Mucosa of descending colon (tissue), 3 donors: ENCODE measurements around the gene KIF26A. TPM values are rescaled to one million over a fixed set of nuclear protein-coding genes. Genes with fewer than 3 reads are reported as not detected.

Source experiments
- ATAC-seq: fragments of 200-7000 bp; cut with Tn5 transposase; one replicate; pipeline ENCODE4 v1.9.1; 2020; ENCODE audit warnings: mild to moderate bottlenecking, moderate library complexity
- DNase-seq, 3 donors: peaks; one replicate each; pipeline ENCODE4 v3.0.0-alpha.2; 2020
- H3K36me3 ChIP-seq: fragments of 200-600 bp; one replicate; pipeline ENCODE4 v1.8.0; 2021; ENCODE audit warnings: low read depth, mild to moderate bottlenecking
- H3K4me1 ChIP-seq: fragments of 200-600 bp; one replicate; pipeline ENCODE4 v1.8.0; 2021; ENCODE audit warnings: low read depth, mild to moderate bottlenecking
- H3K4me3 ChIP-seq: fragments of 200-600 bp; one replicate; pipeline ENCODE4 v1.8.0; 2021; ENCODE audit warnings: mild to moderate bottlenecking
- H3K9me3 ChIP-seq: fragments of 200-600 bp; one replicate; pipeline ENCODE4 v1.8.0; 2021; ENCODE audit warnings: mild to moderate bottlenecking
- intact Hi-C, 2 donors: fragments of 100-400 bp; cut with DNase I in 1 of 2; cut with micrococcal nuclease in 1 of 2; formaldehyde crosslinking; loops; one replicate each; pipeline versions ENCODE4 v1.11.0 to v1.11.1; 2022; cut with DNase I, micrococcal nuclease
- total RNA-seq, 3 donors: library from RNA; stranded (reverse); fragmentation: NEBNext Ultra II Directional in 2 of 3; extraction: Animal tissue kit (Norgen Biotek cat#: 25700) in 2 of 3; gene quantifications; one replicate each; pipeline versions ENCODE4 v1.2.1 to v1.2.4, GENCODE V29; 2021 to 2023
- TF ChIP-seq, protein P1 (sequence below): fragments of 200-600 bp; IDR thresholded peaks from one replicate; pipeline ENCODE4 v1.8.0; 2022; ENCODE audit warnings: antibody characterized with exemption, mild to moderate bottlenecking
- donor health status: DM: no; HTN: no; CAD: no; lungs with moderate emphysema.
- donor health status: DM: no; HTN: no; CAD: no.
- donor health status: DM: no; HTN: yes; CAD: no.

KIF26A gene
- total RNA-seq, 3 donors from 2014 or later, result 3.8 to 7.7 (median 6.5) TPM

DNA sequence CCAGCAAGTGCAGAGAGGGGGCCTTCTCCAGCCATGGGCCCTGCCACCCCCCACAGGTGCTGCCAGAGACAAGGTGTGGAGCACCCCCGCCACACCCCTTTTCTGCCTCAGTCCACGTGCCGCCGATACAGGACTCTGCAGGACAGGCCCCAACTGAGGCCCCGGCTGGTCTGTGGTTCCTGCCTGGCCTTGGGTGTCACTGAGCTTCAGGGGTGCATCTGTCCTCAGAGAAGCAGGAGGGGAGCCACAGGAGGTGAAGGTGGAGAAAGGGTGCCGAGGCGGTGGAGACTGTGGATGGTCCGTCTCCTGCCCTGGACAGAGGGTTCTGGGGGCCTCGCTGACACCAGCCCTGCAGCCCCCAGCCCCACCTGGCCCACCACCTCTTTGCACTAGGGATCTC lies 63.1 kb downstream of the KIF26A start:
- Histone ChIP-seq H3K4me1 (no peaks in the 10 kb centered on the region), H3K9me3 (no peaks in the 10 kb centered on the region), H3K36me3 (no peaks in the 10 kb centered on the region), H3K4me3 (no peak overlapping the region)
- DNase-seq (no peak), ATAC-seq (no peak)
- TF ChIP-seq, protein P1, sequence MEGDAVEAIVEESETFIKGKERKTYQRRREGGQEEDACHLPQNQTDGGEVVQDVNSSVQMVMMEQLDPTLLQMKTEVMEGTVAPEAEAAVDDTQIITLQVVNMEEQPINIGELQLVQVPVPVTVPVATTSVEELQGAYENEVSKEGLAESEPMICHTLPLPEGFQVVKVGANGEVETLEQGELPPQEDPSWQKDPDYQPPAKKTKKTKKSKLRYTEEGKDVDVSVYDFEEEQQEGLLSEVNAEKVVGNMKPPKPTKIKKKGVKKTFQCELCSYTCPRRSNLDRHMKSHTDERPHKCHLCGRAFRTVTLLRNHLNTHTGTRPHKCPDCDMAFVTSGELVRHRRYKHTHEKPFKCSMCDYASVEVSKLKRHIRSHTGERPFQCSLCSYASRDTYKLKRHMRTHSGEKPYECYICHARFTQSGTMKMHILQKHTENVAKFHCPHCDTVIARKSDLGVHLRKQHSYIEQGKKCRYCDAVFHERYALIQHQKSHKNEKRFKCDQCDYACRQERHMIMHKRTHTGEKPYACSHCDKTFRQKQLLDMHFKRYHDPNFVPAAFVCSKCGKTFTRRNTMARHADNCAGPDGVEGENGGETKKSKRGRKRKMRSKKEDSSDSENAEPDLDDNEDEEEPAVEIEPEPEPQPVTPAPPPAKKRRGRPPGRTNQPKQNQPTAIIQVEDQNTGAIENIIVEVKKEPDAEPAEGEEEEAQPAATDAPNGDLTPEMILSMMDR, result no peak
- intact Hi-C loops, result no loop called here

DNA sequence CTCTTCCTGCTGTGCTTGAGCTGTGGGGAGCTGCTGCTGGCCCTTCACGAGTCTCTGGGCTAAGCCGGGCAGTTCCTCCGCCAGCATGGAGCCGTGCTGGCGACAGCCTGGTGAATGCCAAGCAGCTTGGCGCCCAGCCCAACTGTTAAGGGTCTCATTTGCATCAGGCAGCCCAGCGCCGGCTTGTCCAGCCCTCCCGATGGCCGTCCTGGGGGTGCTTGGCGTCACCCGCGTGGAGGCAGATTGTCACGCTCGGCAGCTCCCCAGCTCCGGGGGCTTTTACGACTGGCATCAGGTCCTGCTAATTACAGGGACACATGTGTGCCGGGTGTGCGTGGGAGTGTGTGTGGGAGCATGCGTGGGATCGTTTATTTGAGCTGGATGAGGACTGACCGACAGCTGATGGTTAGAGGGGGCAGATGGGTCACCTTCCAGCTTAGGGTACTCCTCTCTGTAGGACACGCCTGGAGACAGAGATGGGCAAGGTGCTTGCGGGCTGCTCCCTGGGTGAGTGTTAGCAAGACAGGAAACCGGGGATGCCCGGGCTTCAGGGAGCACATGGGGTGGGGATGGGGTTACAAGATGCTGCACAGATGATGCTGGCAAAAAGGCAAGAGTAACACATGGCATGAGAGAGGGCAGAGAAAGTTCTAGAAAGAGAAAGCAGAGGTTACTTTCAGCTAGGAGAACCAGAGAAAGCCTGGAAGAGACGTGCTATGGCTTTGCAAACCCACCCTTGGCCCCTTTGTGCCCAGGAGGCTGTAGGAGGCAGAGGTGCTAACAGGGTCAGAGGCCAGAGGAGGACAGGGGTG lies 64.1 kb downstream of the KIF26A start:
- intact Hi-C loops, result no loop called here
- peak; percentile 29 for ATAC-seq
- H3K4me3 ChIP-seq, result no peak overlapping the region
- peak in 2 of 3 donors; percentile 60 to 65 for DNase-seq
- H3K9me3 ChIP-seq, result no peaks in the 10 kb centered on the region
- H3K4me1 ChIP-seq, result no peaks in the 10 kb centered on the region
- TF ChIP-seq, protein P1, result no peak
- H3K36me3 ChIP-seq, result no peaks in the 10 kb centered on the region

DNA sequence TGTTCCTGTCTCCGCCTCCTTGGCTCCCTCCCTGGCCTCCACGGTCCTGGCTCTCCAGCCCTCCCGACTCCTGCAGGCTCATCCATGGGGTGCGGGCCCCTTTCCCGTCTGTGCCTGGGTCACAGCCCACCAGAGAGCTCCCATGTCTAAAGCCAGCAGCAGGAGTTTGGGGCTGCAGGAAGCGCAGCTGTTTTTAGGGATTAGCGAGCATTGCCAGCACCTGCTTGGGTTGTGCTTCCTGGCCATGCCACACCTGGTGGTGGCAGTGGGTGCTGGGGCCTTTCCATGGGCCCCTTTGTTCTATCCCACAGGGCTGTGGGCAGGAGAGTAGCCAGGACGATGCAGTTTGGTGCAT lies 64.7 kb downstream of the KIF26A start:
- Histone ChIP-seq H3K4me1 (no peaks in the 10 kb centered on the region), H3K4me3 (no peak overlapping the region), H3K9me3 (no peaks in the 10 kb centered on the region), H3K36me3 (no peaks in the 10 kb centered on the region)
- ATAC-seq (no peak), DNase-seq (no peak)
- intact Hi-C loops, result no loop called here
- TF ChIP-seq, protein P1, result no peak

DNA sequence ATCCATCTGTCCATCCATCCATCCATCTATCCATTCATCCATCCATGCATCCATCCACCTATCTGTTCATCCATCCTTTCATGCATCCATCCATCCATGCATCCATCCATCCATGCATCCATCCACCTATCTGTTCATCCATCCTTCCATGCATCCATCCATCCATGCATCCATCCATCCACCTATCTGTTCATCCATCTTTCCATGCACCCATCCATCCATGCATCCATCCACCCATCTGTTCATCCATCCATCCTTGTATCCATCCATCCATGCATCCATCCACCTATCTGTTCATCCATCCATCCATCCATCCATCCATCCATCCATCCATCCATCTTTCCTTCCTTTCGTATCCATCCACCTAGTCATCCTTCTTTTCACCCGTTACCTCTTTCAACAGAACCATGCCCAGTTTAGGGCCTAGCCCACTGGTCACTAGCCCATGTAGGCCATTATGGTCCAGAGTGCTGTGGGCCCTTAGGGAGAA lies 66.3 kb downstream of the KIF26A start:
- TF ChIP-seq, protein P1, result no peak
- Histone ChIP-seq H3K9me3 (no peaks in the 10 kb centered on the region), H3K36me3 (no peaks in the 10 kb centered on the region), H3K4me1 (no peaks in the 10 kb centered on the region), H3K4me3 (no peak overlapping the region)
- intact Hi-C loops, result no loop called here
- ATAC-seq (no peak), DNase-seq (no peak)

DNA sequence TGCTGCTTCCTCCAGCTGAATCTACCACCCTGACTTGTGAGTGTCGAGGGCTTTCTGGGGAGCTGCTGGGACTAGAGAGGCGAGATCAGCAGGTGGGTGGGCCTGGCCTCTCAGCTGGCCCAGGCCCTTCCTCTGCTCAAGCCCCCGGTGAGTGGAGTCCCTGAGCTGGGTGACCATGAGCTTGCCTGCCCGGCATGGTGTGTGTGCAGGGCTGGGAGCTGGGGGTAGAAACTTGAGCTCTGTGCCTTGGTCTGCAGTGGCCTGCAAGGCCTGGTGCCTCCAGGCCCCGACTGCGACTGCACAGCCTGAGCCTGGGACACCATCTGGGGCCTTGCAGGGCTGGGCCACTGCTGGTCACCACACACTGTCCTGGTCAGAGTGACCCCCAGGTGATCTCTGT lies 67.4 kb downstream of the KIF26A start:
- no peak for DNase-seq
- intact Hi-C loops, result no loop called here
- TF ChIP-seq, protein P1, result no peak
- H3K36me3 ChIP-seq, result no peaks in the 10 kb centered on the region
- H3K4me3 ChIP-seq, result no peak overlapping the region
- peak; percentile 5 for ATAC-seq
- H3K4me1 ChIP-seq, result no peaks in the 10 kb centered on the region
- no peaks in the 10 kb centered on the region for H3K9me3 ChIP-seq
